GM23338 (cell line): ENCODE results near the gene ATF3. TPM values are rescaled to one million over a fixed set of nuclear protein-coding genes. Genes with fewer than 3 reads are reported as not detected.

ENCODE experiments used
- ATAC-seq: fragments of 200-7000 bp; cut with Tn5 transposase; 3 replicates; pipeline ENCODE4 v1.9.1; 2020
- DNase-seq: peaks from one replicate; pipeline ENCODE4 v3.0.0-alpha.2; 2015; ENCODE audit warnings: low spot score
- H2AFZ ChIP-seq: fragments of 200-600 bp; sonication (generic); 2 replicates; pipeline ENCODE4 v1.8.0; 2016; ENCODE audit warnings: antibody characterized with exemption, mild to moderate bottlenecking, moderate library complexity
- H3F3A ChIP-seq: fragments of 200-600 bp; sonication (generic); replicated peaks from 2 replicates; pipeline ENCODE4 v1.8.0; 2017; ENCODE audit warnings: antibody characterized with exemption, mixed run types, low read depth
- H3K27ac ChIP-seq: fragments of 200-600 bp; sonication (generic); 2 replicates; pipeline ENCODE4 v1.6.1; 2016; ENCODE audit warnings: low read depth
- H3K27me3 ChIP-seq: fragments of 200-600 bp; sonication (generic); 2 replicates; pipeline ENCODE4 v1.8.0; 2016; ENCODE audit warnings: mild to moderate bottlenecking, mixed run types, moderate library complexity; ENCODE audit not compliant: insufficient read depth
- H3K36me3 ChIP-seq: fragments of 200-600 bp; sonication (generic); 2 replicates; pipeline ENCODE4 v1.8.0; 2016; ENCODE audit warnings: mild to moderate bottlenecking; ENCODE audit not compliant: insufficient read depth
- H3K4me1 ChIP-seq: fragments of 200-600 bp; sonication (generic); 2 replicates; pipeline ENCODE4 v1.8.0; 2016; ENCODE audit warnings: mild to moderate bottlenecking, moderate library complexity; ENCODE audit not compliant: insufficient read depth
- H3K4me2 ChIP-seq: fragments of 200-600 bp; sonication (generic); 2 replicates; pipeline ENCODE4 v1.7.1; 2017; ENCODE audit warnings: mixed run types
- H3K4me3 ChIP-seq: fragments of 200-600 bp; sonication (generic); 2 replicates; pipeline ENCODE4 v1.6.1; 2016; ENCODE audit warnings: mixed run types
- H3K79me2 ChIP-seq: fragments of 200-600 bp; sonication (generic); replicated peaks from 2 replicates; pipeline ENCODE4 v1.8.0; 2017; ENCODE audit warnings: mild to moderate bottlenecking; ENCODE audit not compliant: insufficient read depth
- H3K9me2 ChIP-seq: fragments of 200-600 bp; sonication (generic); 2 replicates; pipeline ENCODE4 v1.8.0; 2017; ENCODE audit not compliant: insufficient read depth
- H4K20me1 ChIP-seq: fragments of 200-600 bp; sonication (generic); replicated peaks from 2 replicates; pipeline ENCODE4 v1.8.0; 2017; ENCODE audit warnings: mild to moderate bottlenecking; ENCODE audit not compliant: insufficient read depth
- H3K27ac Mint-ChIP-seq: 2 replicates; pipeline ENCODE4 v1.8.0; 2020; ENCODE audit warnings: inconsistent platforms, mild to moderate bottlenecking, moderate library complexity, mixed read lengths
- H3K27me3 Mint-ChIP-seq: 3 replicates; pipeline ENCODE4 v1.8.0; 2022; ENCODE audit warnings: low read depth, mild to moderate bottlenecking, moderate library complexity, mixed read lengths, inconsistent platforms; ENCODE audit not compliant: insufficient read depth, poor library complexity
- H3K36me3 Mint-ChIP-seq: 3 replicates; pipeline ENCODE4 v1.8.0; 2021; ENCODE audit warnings: low read depth, mild to moderate bottlenecking, inconsistent platforms, moderate library complexity, mixed read lengths
- H3K4me1 Mint-ChIP-seq: 3 replicates; pipeline ENCODE4 v1.8.0; 2020; ENCODE audit warnings: mild to moderate bottlenecking, inconsistent platforms, mixed read lengths
- H3K4me3 Mint-ChIP-seq: 3 replicates; pipeline ENCODE4 v1.8.0; 2021; ENCODE audit warnings: moderate library complexity, mild to moderate bottlenecking, inconsistent platforms, mixed read lengths
- H3K9me3 Mint-ChIP-seq: 3 replicates; pipeline ENCODE4 v1.8.0; 2020; ENCODE audit warnings: moderate library complexity, mild to moderate bottlenecking, inconsistent platforms, mixed read lengths
- CREB1 ChIP-seq: fragments of 250-450 bp; sonication (Bioruptor Pico); IDR thresholded peaks from 2 replicates; pipeline ENCODE4 v1.5.0; 2020; ENCODE audit warnings: low read depth, mild to moderate bottlenecking, moderate library complexity
- EZH2 ChIP-seq: fragments of 200-600 bp; sonication (generic); IDR thresholded peaks from one replicate; pipeline ENCODE4 v1.8.0; 2017; ENCODE audit warnings: antibody characterized with exemption, mild to moderate bottlenecking, low read depth; ENCODE audit not compliant: unreplicated experiment
- EZH2phosphoT487 ChIP-seq: fragments of 200-600 bp; sonication (generic); IDR thresholded peaks from one replicate; pipeline ENCODE4 v1.8.1; 2018; ENCODE audit warnings: antibody characterized with exemption; ENCODE audit not compliant: unreplicated experiment
- NANOG ChIP-seq: IDR thresholded peaks from 2 replicates; pipeline ENCODE4 v1.6.1; 2016; ENCODE audit warnings: antibody characterized with exemption, borderline replicate concordance
- POLR2AphosphoS5 ChIP-seq: IDR thresholded peaks from 2 replicates; pipeline ENCODE4 v1.6.1; 2016; ENCODE audit warnings: antibody characterized with exemption, low read depth
- ZNF114 ChIP-seq: fragments of 250-450 bp; sonication (Bioruptor Pico); IDR thresholded peaks from 2 replicates; pipeline ENCODE4 v1.5.0; 2020; ENCODE audit warnings: mild to moderate bottlenecking, moderate library complexity
- ZNF331 ChIP-seq: fragments of 250-450 bp; sonication (Bioruptor Pico); IDR thresholded peaks from 2 replicates; pipeline ENCODE4 v1.5.0; 2020; ENCODE audit warnings: low read depth, mild to moderate bottlenecking, moderate library complexity
- polyA plus RNA-seq: library from polyadenylated mRNA; unstranded; fragments of >200 nt; fragmentation: Nextera tagmentation; extraction: Ambion mirVana; gene quantifications from 2 replicates; pipeline ENCODE4 v1.2.1, GENCODE V29; 2016
- total RNA-seq: library from RNA; depleted of rRNA; stranded (reverse); fragments of >200 nt; shearing (Covaris generic); gene quantifications from 2 replicates; pipeline ENCODE4 v1.2.3, GENCODE V29; 2014
- TF ChIP-seq, protein P1 (sequence below): IDR thresholded peaks from one replicate; pipeline ENCODE4 v1.6.1; 2018; ENCODE audit warnings: antibody characterized with exemption; ENCODE audit not compliant: unreplicated experiment
- TF ChIP-seq, protein P2 (sequence below): IDR thresholded peaks from 2 replicates; pipeline ENCODE4 v1.6.1; 2016; ENCODE audit warnings: antibody characterized with exemption

The ATF3 gene
- total and polyA plus RNA-seq, 2 experiments from 2014 or later: 12.6 to 17.2 TPM

DNA sequence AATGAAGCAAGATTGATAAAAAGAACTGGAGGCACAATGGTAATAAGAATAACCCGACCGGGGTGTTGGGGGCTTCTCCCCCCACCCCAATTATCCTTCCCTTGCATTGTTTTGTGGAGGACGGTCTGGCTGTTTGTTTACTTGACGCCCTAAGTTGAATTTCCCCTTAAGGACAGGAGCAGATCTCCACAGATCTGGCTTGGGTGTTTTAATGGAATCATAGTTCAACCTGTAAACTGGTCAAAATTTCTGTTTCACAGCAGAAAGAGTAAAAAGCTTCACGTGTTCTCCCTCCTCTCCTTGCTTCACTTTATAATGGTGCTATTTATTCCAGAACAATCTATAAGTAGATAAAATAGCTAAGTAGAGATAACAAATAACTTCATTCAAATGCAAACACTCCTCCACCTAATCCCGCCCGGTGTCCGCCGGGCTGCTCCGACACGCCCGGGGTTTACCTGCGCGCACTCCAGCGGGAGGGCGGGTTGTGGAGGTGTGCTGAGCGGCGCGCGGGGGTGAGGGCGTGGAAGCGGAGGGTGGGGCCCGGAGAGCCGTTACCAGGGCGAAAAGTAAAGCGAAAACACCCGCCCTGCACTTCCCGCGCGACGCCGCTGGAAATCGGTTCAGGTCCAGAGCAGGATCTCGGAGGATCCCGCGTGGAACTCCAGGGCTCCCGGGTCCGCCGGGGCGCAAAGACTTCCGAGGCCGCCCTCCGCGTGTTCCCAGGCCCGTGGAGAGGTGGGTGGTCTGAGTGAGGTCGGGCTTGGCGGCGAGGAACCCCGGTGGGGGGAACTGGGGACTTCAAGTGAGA is 2.0 kb upstream of the ATF3 start:
- Histone ChIP-seq H3K4me1 (peaks cover 39% of the 10 kb centered on the region), H3K27ac (no peak overlapping the region), H3K4me3 (peak overlapping the region; percentile 86), H3K4me2 (peak overlapping the region; percentile 98), H3K36me3 (no peaks in the 10 kb centered on the region), H2AFZ (peak overlapping the region; percentile 40; the same call in 1 of the 2 replicates), H3F3A (no peaks in the 10 kb centered on the region; the same call in 1 of the 2 replicates), H3K9me2 (peaks cover 6% of the 10 kb centered on the region; the same call in 1 of the 2 replicates), H3K79me2 (peaks cover 22% of the 10 kb centered on the region), H3K27me3 (peaks cover 61% of the 10 kb centered on the region), H4K20me1 (peaks cover 11% of the 10 kb centered on the region; the same call in 1 of the 2 replicates)
- TF ChIP-seq, protein P1, sequence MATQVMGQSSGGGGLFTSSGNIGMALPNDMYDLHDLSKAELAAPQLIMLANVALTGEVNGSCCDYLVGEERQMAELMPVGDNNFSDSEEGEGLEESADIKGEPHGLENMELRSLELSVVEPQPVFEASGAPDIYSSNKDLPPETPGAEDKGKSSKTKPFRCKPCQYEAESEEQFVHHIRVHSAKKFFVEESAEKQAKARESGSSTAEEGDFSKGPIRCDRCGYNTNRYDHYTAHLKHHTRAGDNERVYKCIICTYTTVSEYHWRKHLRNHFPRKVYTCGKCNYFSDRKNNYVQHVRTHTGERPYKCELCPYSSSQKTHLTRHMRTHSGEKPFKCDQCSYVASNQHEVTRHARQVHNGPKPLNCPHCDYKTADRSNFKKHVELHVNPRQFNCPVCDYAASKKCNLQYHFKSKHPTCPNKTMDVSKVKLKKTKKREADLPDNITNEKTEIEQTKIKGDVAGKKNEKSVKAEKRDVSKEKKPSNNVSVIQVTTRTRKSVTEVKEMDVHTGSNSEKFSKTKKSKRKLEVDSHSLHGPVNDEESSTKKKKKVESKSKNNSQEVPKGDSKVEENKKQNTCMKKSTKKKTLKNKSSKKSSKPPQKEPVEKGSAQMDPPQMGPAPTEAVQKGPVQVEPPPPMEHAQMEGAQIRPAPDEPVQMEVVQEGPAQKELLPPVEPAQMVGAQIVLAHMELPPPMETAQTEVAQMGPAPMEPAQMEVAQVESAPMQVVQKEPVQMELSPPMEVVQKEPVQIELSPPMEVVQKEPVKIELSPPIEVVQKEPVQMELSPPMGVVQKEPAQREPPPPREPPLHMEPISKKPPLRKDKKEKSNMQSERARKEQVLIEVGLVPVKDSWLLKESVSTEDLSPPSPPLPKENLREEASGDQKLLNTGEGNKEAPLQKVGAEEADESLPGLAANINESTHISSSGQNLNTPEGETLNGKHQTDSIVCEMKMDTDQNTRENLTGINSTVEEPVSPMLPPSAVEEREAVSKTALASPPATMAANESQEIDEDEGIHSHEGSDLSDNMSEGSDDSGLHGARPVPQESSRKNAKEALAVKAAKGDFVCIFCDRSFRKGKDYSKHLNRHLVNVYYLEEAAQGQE: no peak
- TF ChIP-seq EZH2phosphoT487: peak; percentile 38
- TF ChIP-seq EZH2: peak; percentile 24
- Mint-ChIP-seq H3K36me3 (peaks cover 7% of the 10 kb centered on the region; the same call in 1 of the 3 replicates), H3K4me1 (peaks cover 44% of the 10 kb centered on the region), H3K27me3 (peaks cover 49% of the 10 kb centered on the region), H3K4me3 (peak overlapping the region; percentile 93), H3K9me3 (no peaks in the 10 kb centered on the region), H3K27ac (no peak overlapping the region)
- DNase-seq (peak; percentile 48), ATAC-seq (peak; percentile 4; the same call in 2 of the 3 replicates)

DNA sequence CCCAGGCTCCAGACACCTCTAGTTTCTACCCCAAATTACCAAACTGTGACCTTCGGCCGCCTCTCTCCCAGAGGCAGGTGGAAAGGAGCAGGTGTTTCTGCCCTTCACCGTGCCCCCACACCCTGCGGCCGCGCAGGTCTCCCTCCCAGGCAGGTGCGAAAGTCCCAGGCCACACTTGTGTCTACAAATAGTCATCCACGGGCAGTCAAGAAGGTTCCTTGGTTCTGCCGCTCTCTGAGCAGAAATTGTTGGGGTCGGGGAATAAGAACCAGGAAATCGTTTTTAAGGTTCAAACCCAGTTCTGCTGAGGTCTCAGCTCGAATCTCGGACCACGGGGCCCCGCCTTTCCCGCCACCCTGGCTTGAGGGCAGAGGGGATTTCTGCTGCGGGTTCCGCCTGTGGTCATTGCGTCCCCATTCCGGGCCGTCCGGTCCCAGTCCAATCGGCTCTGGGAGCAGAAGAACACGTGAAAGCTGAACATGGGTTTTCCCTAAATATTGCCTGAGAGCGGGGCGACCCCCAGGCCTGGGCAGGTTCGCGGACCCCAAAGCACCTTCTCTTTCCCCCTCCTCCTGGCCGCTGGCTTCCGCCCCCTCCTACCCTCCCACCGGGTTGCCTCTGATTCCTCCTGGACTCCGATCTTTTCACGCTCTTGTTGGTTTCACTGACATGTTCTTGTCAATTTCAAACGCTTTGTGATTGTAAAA is 1.2 kb upstream of the ATF3 start:
- Histone ChIP-seq H3K4me2 (peak overlapping the region; percentile 98), H3K4me1 (peaks cover 47% of the 10 kb centered on the region), H3K9me2 (peaks cover 6% of the 10 kb centered on the region; the same call in 1 of the 2 replicates), H3K79me2 (peaks cover 29% of the 10 kb centered on the region), H3K27ac (no peak overlapping the region), H3K36me3 (no peaks in the 10 kb centered on the region), H3F3A (no peaks in the 10 kb centered on the region; the same call in 1 of the 2 replicates), H2AFZ (peak overlapping the region; percentile 64), H3K27me3 (peaks cover 61% of the 10 kb centered on the region), H4K20me1 (peaks cover 11% of the 10 kb centered on the region; the same call in 1 of the 2 replicates), H3K4me3 (peak overlapping the region; percentile 86)
- peaks cover 52% of the 10 kb centered on the region for H3K4me1 Mint-ChIP-seq
- DNase-seq: peak; percentile 52
- TF ChIP-seq EZH2phosphoT487: peak; percentile 30
- TF ChIP-seq, protein P2, sequence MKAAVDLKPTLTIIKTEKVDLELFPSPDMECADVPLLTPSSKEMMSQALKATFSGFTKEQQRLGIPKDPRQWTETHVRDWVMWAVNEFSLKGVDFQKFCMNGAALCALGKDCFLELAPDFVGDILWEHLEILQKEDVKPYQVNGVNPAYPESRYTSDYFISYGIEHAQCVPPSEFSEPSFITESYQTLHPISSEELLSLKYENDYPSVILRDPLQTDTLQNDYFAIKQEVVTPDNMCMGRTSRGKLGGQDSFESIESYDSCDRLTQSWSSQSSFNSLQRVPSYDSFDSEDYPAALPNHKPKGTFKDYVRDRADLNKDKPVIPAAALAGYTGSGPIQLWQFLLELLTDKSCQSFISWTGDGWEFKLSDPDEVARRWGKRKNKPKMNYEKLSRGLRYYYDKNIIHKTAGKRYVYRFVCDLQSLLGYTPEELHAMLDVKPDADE: no peak
- TF ChIP-seq NANOG: no peak
- no peak for TF ChIP-seq ZNF114
- peak; percentile 78 for TF ChIP-seq EZH2
- TF ChIP-seq, protein P1: no peak
- no peak for TF ChIP-seq ZNF331 (CRISPR knock-in tag)
- no peak for TF ChIP-seq POLR2AphosphoS5
- no peak for TF ChIP-seq CREB1 (CRISPR knock-in tag)
- peaks cover 7% of the 10 kb centered on the region; the same call in 1 of the 3 replicates for H3K36me3 Mint-ChIP-seq
- peaks cover 49% of the 10 kb centered on the region for H3K27me3 Mint-ChIP-seq
- H3K4me3 Mint-ChIP-seq: peak overlapping the region; percentile 93
- H3K27ac Mint-ChIP-seq: 0 out of 2 replicates have a peak overlapping the region, but pooled peaks have one; percentile 52
- no peaks in the 10 kb centered on the region for H3K9me3 Mint-ChIP-seq
- peak; percentile 0; the same call in 2 of the 3 replicates for ATAC-seq
